ENCODE measurements around the gene SLC47A1.

Gene SLC47A1

DNA sequence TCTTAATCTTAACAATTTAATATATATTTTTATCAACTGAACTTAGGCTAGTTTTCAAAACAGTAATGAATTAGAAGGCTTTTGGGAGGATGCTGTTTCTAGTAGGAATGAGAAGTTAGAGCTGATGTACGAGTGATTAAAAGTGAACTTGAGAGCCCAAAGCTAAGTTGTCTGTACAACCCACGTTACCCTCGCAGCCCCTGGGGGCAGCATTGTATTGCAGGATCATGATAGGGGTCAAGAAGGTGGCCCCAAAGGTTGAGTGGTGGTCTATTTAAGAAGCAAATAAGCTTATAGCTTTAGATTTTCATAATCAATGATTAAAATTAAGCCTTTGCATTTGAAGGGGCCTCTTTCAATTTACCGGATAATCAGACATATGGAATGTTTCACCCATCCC lies 81.2 kb downstream of the SLC47A1 start:
- no peak for DNase-seq

DNA sequence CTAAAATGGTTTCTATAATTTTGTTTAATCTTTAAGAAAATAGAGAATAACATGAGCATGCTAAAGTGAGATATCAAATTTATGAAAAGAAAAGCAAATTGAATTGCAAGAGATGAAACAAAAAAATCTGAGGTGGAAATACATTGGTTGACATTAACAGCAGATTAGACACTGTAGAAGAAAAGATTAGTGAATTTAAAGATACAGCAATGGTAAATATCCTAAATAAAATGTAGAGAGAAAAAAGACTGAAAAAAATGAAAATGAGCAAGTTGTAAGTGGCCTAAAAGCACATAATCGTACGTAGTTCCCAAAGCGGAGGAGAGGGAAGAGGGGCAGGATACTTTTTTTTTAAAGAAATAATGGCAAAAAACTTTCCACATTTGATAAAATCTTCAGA lies 84.4 kb downstream of the SLC47A1 start:
- no peak for DNase-seq

GRCh38 chr17:19619705-19620325 lies 86.2 kb downstream of the SLC47A1 start:
- DNase-seq: no peak

GRCh38 chr17:19621697-19622096 lies 88.0 kb downstream of the SLC47A1 start:
- DNase-seq: no peak

GRCh38 chr17:19626079-19626478 lies 92.4 kb downstream of the SLC47A1 start:
- no peak for DNase-seq

Measured in right forelimb (tissue), 1 donor.